ENCODE measurements around the gene ABCC8. TPM values are rescaled to one million over a fixed set of nuclear protein-coding genes. Genes with fewer than 3 reads are reported as not detected.

Gene ABCC8
- total and polyA plus RNA-seq, 2 experiments from 2014 or later: 2.2 TPM; not detected in 1

- no peaks in the 10 kb centered on the region for H3K9me2 ChIP-seq (replicated peaks; ENCODE audit: insufficient read depth)
- H3K36me3 ChIP-seq (replicated peaks; ENCODE audit: insufficient read depth, low read depth): no peaks in the 10 kb centered on the region
- no peak for DNase-seq (ENCODE audit: low spot score)
- H4K20me1 ChIP-seq (ENCODE audit: insufficient read depth, poor library complexity, severe bottlenecking): no peaks in the 10 kb centered on the region
- H3K27me3 ChIP-seq: no peaks in the 10 kb centered on the region
- H3K4me2 ChIP-seq: no peak overlapping the region
- H3K27ac ChIP-seq: no peak overlapping the region
- no peak overlapping the region for H2AFZ ChIP-seq
- H3K9me3 ChIP-seq (ENCODE audit: low read depth): no peaks in the 10 kb centered on the region
- TF ChIP-seq EZH2phosphoT487 (IDR thresholded peaks at IDR 0.05; ENCODE audit: low read depth, severe bottlenecking, unreplicated experiment) (no peak), EZH2 (IDR thresholded peaks at IDR 0.05; ENCODE audit: borderline replicate concordance) (no peak)
- TF ChIP-seq, protein P1, sequence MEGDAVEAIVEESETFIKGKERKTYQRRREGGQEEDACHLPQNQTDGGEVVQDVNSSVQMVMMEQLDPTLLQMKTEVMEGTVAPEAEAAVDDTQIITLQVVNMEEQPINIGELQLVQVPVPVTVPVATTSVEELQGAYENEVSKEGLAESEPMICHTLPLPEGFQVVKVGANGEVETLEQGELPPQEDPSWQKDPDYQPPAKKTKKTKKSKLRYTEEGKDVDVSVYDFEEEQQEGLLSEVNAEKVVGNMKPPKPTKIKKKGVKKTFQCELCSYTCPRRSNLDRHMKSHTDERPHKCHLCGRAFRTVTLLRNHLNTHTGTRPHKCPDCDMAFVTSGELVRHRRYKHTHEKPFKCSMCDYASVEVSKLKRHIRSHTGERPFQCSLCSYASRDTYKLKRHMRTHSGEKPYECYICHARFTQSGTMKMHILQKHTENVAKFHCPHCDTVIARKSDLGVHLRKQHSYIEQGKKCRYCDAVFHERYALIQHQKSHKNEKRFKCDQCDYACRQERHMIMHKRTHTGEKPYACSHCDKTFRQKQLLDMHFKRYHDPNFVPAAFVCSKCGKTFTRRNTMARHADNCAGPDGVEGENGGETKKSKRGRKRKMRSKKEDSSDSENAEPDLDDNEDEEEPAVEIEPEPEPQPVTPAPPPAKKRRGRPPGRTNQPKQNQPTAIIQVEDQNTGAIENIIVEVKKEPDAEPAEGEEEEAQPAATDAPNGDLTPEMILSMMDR (IDR thresholded peaks at IDR 0.05; ENCODE audit: poor library complexity): no peak
- H3K79me2 ChIP-seq: no peaks in the 10 kb centered on the region
- 66% methylated on average over 5 of the region's 5 CpGs for WGBS (ENCODE audit: low lambda C conversion rate, missing lambda C conversion rate)
- H3K4me1 ChIP-seq (ENCODE audit: insufficient read depth): no peaks in the 10 kb centered on the region
- no peak overlapping the region for H3K4me3 ChIP-seq
Measured at GRCh38 chr11:17498475-17498874, 21.8 kb upstream of the ABCC8 start.

- H3K9me3 ChIP-seq (ENCODE audit: low read depth): no peaks in the 10 kb centered on the region
- no peak overlapping the region for H3K4me3 ChIP-seq
- TF ChIP-seq, protein P1 (IDR thresholded peaks at IDR 0.05; ENCODE audit: poor library complexity): no peak
- TF ChIP-seq EZH2phosphoT487 (IDR thresholded peaks at IDR 0.05; ENCODE audit: low read depth, severe bottlenecking, unreplicated experiment): no peak
- TF ChIP-seq EZH2 (IDR thresholded peaks at IDR 0.05; ENCODE audit: borderline replicate concordance): no peak
- no peaks in the 10 kb centered on the region for H3K27me3 ChIP-seq
- H3K4me1 ChIP-seq (ENCODE audit: insufficient read depth): no peaks in the 10 kb centered on the region
- H3K4me2 ChIP-seq: no peak overlapping the region
- no peaks in the 10 kb centered on the region for H3K36me3 ChIP-seq (replicated peaks; ENCODE audit: insufficient read depth, low read depth)
- no peaks in the 10 kb centered on the region for H3K79me2 ChIP-seq
- H2AFZ ChIP-seq: no peak overlapping the region
- H3K27ac ChIP-seq: no peak overlapping the region
- H4K20me1 ChIP-seq (ENCODE audit: insufficient read depth, poor library complexity, severe bottlenecking): no peaks in the 10 kb centered on the region
- no peak for DNase-seq (ENCODE audit: low spot score)
- H3K9me2 ChIP-seq (replicated peaks; ENCODE audit: insufficient read depth): no peaks in the 10 kb centered on the region
- 58% methylated on average over 4 of the region's 4 CpGs for WGBS (ENCODE audit: low lambda C conversion rate, missing lambda C conversion rate)
Measured at GRCh38 chr11:17498058-17498457, 21.4 kb upstream of the ABCC8 start.

GRCh38 chr11:17496406-17496805 is 19.8 kb upstream of the ABCC8 start:
- TF ChIP-seq EZH2 (IDR thresholded peaks at IDR 0.05; ENCODE audit: borderline replicate concordance) (no peak), EZH2phosphoT487 (IDR thresholded peaks at IDR 0.05; ENCODE audit: low read depth, severe bottlenecking, unreplicated experiment) (no peak)
- 83% methylated on average over 7 of the region's 7 CpGs for WGBS (ENCODE audit: low lambda C conversion rate, missing lambda C conversion rate)
- H3K4me2 ChIP-seq: no peak overlapping the region
- no peaks in the 10 kb centered on the region for H3K4me1 ChIP-seq (ENCODE audit: insufficient read depth)
- H3K27me3 ChIP-seq: no peaks in the 10 kb centered on the region
- H3K36me3 ChIP-seq (replicated peaks; ENCODE audit: insufficient read depth, low read depth): no peaks in the 10 kb centered on the region
- no peaks in the 10 kb centered on the region for H3K9me2 ChIP-seq (replicated peaks; ENCODE audit: insufficient read depth)
- no peak overlapping the region for H3K4me3 ChIP-seq
- no peaks in the 10 kb centered on the region for H3K79me2 ChIP-seq
- no peak overlapping the region for H2AFZ ChIP-seq
- DNase-seq (ENCODE audit: low spot score): no peak
- no peaks in the 10 kb centered on the region for H4K20me1 ChIP-seq (ENCODE audit: insufficient read depth, poor library complexity, severe bottlenecking)
- H3K9me3 ChIP-seq (ENCODE audit: low read depth): no peaks in the 10 kb centered on the region
- H3K27ac ChIP-seq: no peak overlapping the region

- no peak for DNase-seq (ENCODE audit: low spot score)
- Histone ChIP-seq H2AFZ (no peak overlapping the region), H3K79me2 (no peaks in the 10 kb centered on the region), H3K9me2 (replicated peaks; ENCODE audit: insufficient read depth) (no peaks in the 10 kb centered on the region), H3K4me2 (no peak overlapping the region), H3K27me3 (no peaks in the 10 kb centered on the region), H3K36me3 (replicated peaks; ENCODE audit: insufficient read depth, low read depth) (no peaks in the 10 kb centered on the region), H4K20me1 (ENCODE audit: insufficient read depth, poor library complexity, severe bottlenecking) (no peaks in the 10 kb centered on the region), H3K27ac (no peak overlapping the region), H3K4me1 (ENCODE audit: insufficient read depth) (no peaks in the 10 kb centered on the region), H3K9me3 (ENCODE audit: low read depth) (no peaks in the 10 kb centered on the region), H3K4me3 (no peak overlapping the region)
- WGBS (ENCODE audit: low lambda C conversion rate, missing lambda C conversion rate): 83% methylated on average over 6 of the region's 6 CpGs
- TF ChIP-seq, protein P1 (IDR thresholded peaks at IDR 0.05; ENCODE audit: poor library complexity): no peak
- TF ChIP-seq EZH2phosphoT487 (IDR thresholded peaks at IDR 0.05; ENCODE audit: low read depth, severe bottlenecking, unreplicated experiment): no peak
- TF ChIP-seq EZH2 (IDR thresholded peaks at IDR 0.05; ENCODE audit: borderline replicate concordance): no peak
Measured at GRCh38 chr11:17494019-17494418, 17.4 kb upstream of the ABCC8 start.

All from hepatocyte (in vitro differentiated cells).